ENCODE data around the gene MYOG. TPM values are rescaled to one million over a fixed set of nuclear protein-coding genes. Genes with fewer than 3 reads are reported as not detected.

The MYOG gene
- total and polyA plus RNA-seq, 10 of the 15 experiments (the other 5 are each of a cell fraction or from before 2014, with no cell fraction given), result not detected

- CTCF ChIA-PET, result interaction anchor here (1.0 to 1.7 kb wide), 2 partner anchors 49 to 178 kb away, joined by 3 to 6 read pairs; no protein-coding TSS in a partner anchor
- Histone ChIP-seq H4K20me1 (ENCODE audit: control insufficient read depth, insufficient read depth) (no peaks in the 10 kb centered on the region), H3K9me3 (replicated peaks; ENCODE audit: control insufficient read depth, insufficient read depth, low read length) (no peaks in the 10 kb centered on the region; the same call in 2 of the 3 replicates), H3K4me1 (ENCODE audit: control insufficient read depth, insufficient read depth, low read length) (no peaks in the 10 kb centered on the region), H2AFZ (ENCODE audit: control insufficient read depth, low read depth, low read length) (no peak overlapping the region), H3K27me3 (replicated peaks in 1 of 2; ENCODE audit: control insufficient read depth in 2 of 2, insufficient read depth in 2 of 2, low read length in 1 of 2) (peaks cover 0 to 2% of the 10 kb centered on the region in 2 experiments; a peak in 2 of 4 replicates), H3K27ac (ENCODE audit: control insufficient read depth, insufficient read depth) (no peak overlapping the region), H3K4me2 (ENCODE audit: control insufficient read depth, insufficient read depth) (no peak overlapping the region), H3K9ac (ENCODE audit: control insufficient read depth, insufficient read depth, low read length) (no peak overlapping the region), H3K36me3 (ENCODE audit: control insufficient read depth in 2 of 2, insufficient read depth in 2 of 2, low read length in 1 of 2) (no peaks in the 10 kb centered on the region), H3K4me3 (no peak overlapping the region), H3K79me2 (ENCODE audit: control insufficient read depth, insufficient read depth, low read length) (no peaks in the 10 kb centered on the region)
- in situ Hi-C loops (cut with MboI) (no loop called here), intact Hi-C loops (cut with micrococcal nuclease; ENCODE audit: unreplicated experiment) (no loop called here)
- TF ChIP-seq SMAD5 (IDR thresholded peaks at IDR 0.05; ENCODE audit: low read depth) (no peak), SPI1 (IDR thresholded peaks at IDR 0.05; ENCODE audit: borderline replicate concordance, insufficient read depth, low read depth, low read length) (no peak), HSF1 (IDR thresholded peaks at IDR 0.05; ENCODE audit: low read depth, low read length) (no peak), GATAD2B (conservative IDR thresholded peaks at IDR 0.05; ENCODE audit: low read depth) (no peak), CEBPB (IDR thresholded peaks at IDR 0.05; ENCODE audit: borderline replicate concordance in 1 of 2, low read depth in 2 of 2, low read length in 2 of 2) (no peak)
- BruUV-seq (replicated peaks), result no TSS peak
- RAD21 ChIA-PET (ENCODE audit: unreplicated experiment), result no interaction called here
- ATAC-seq (no peak), DNase-seq (ENCODE audit: low read depth, low spot score) (no peak), FAIRE-seq (no peak)
- SMC1A ChIA-PET (ENCODE audit: uncharacterized antibody, unreplicated experiment), result no interaction called here
- WGBS (ENCODE audit: insufficient coverage, insufficient replicate concordance, low lambda C conversion rate, missing lambda C conversion rate), result 25% methylated on average over 7 of the region's 7 CpGs
- POLR2A ChIA-PET, result no interaction called here
Observed at GRCh38 chr1:203089001-203089650, 3.3 kb upstream of the MYOG start.
